H9 (cell line): ENCODE results near the gene MYO1E. TPM values are rescaled to one million over a fixed set of nuclear protein-coding genes. Genes with fewer than 3 reads are reported as not detected.

Source experiments
- DNase-seq: peaks from one replicate; pipeline ENCODE4 v3.0.0-alpha.2; 2017
- H2AFZ ChIP-seq: one replicate; pipeline ENCODE4 v1.6.1; 2013; ENCODE audit warnings: mild to moderate bottlenecking, low read length, control low read depth, moderate library complexity
- H2AK5ac ChIP-seq: 2 replicates; pipeline ENCODE4 v1.6.1; 2013; ENCODE audit warnings: low read length, control low read depth, mixed read lengths; ENCODE audit not compliant: insufficient read length
- H2BK120ac ChIP-seq: one replicate; pipeline ENCODE4 v1.6.1; 2013; ENCODE audit warnings: low read depth, mild to moderate bottlenecking, low read length, control low read depth, inconsistent platforms; ENCODE audit not compliant: poor library complexity, severe bottlenecking
- H2BK12ac ChIP-seq: 2 replicates; pipeline ENCODE4 v1.6.1; 2013; ENCODE audit warnings: low read length, control low read depth, mixed read lengths, low read depth; ENCODE audit not compliant: insufficient read length
- H2BK15ac ChIP-seq: 2 replicates; pipeline ENCODE4 v1.6.1; 2013; ENCODE audit warnings: low read depth, low read length, control low read depth
- H2BK20ac ChIP-seq: one replicate; pipeline ENCODE4 v1.6.1; 2013; ENCODE audit warnings: low read depth, mild to moderate bottlenecking, low read length, control low read depth, inconsistent platforms; ENCODE audit not compliant: poor library complexity, severe bottlenecking
- H2BK5ac ChIP-seq: 2 replicates; pipeline ENCODE4 v1.6.1; 2013; ENCODE audit warnings: low read length, control low read depth, mixed read lengths; ENCODE audit not compliant: insufficient read length
- H3K14ac ChIP-seq: 2 replicates; pipeline ENCODE4 v1.6.1; 2013; ENCODE audit warnings: low read length, control low read depth; ENCODE audit not compliant: insufficient read depth
- H3K18ac ChIP-seq: 2 replicates; pipeline ENCODE4 v1.6.1; 2013; ENCODE audit warnings: low read depth, mild to moderate bottlenecking, mixed read lengths, low read length, control low read depth; ENCODE audit not compliant: insufficient read length
- H3K23ac ChIP-seq: 2 replicates; pipeline ENCODE4 v1.6.1; 2013; ENCODE audit warnings: low read length, control low read depth, mixed read lengths, low read depth; ENCODE audit not compliant: insufficient read length
- H3K23me2 ChIP-seq: 2 replicates; pipeline ENCODE4 v1.6.1; 2013; ENCODE audit warnings: low read depth, mild to moderate bottlenecking, mixed read lengths, low read length, control low read depth; ENCODE audit not compliant: insufficient read length, poor library complexity, severe bottlenecking
- H3K27ac ChIP-seq: 2 replicates; pipeline ENCODE4 v1.5.1; 2013; ENCODE audit warnings: low read length, control low read depth, mixed read lengths, low read depth; ENCODE audit not compliant: insufficient read length
- H3K27me3 ChIP-seq: 2 replicates; pipeline ENCODE4 v1.6.1; 2013; ENCODE audit warnings: low read length, control low read depth, inconsistent platforms; ENCODE audit not compliant: insufficient read depth
- H3K4ac ChIP-seq: 2 replicates; pipeline ENCODE4 v1.6.1; 2013; ENCODE audit warnings: low read depth, mild to moderate bottlenecking, control low read depth, inconsistent platforms, low read length, moderate library complexity
- H3K4me1 ChIP-seq: 2 replicates; pipeline ENCODE4 v1.6.1; 2013; ENCODE audit warnings: low read length, control low read depth, inconsistent platforms; ENCODE audit not compliant: insufficient read depth
- H3K4me2 ChIP-seq: 2 replicates; pipeline ENCODE4 v1.6.1; 2013; ENCODE audit warnings: low read length, control low read depth, mixed read lengths; ENCODE audit not compliant: insufficient read length, insufficient read depth
- H3K56ac ChIP-seq: 2 replicates; pipeline ENCODE4 v1.6.1; 2013; ENCODE audit warnings: low read depth, mild to moderate bottlenecking, mixed read lengths, low read length, control low read depth; ENCODE audit not compliant: insufficient read length
- H3K79me1 ChIP-seq: 2 replicates; pipeline ENCODE4 v1.6.1; 2013; ENCODE audit warnings: low read depth, mild to moderate bottlenecking, moderate library complexity, low read length, control low read depth, inconsistent platforms; ENCODE audit not compliant: insufficient read depth, poor library complexity, severe bottlenecking
- H3K79me2 ChIP-seq: 2 replicates; pipeline ENCODE4 v1.6.1; 2013; ENCODE audit warnings: low read length, control low read depth, inconsistent platforms; ENCODE audit not compliant: insufficient read depth
- H3K9ac ChIP-seq: 2 replicates; pipeline ENCODE4 v1.6.1; 2013; ENCODE audit warnings: low read length, control low read depth, mixed read lengths; ENCODE audit not compliant: insufficient read length; ENCODE audit errors: extremely low read depth
- H3K9me3 ChIP-seq: one replicate; pipeline ENCODE4 v1.6.1; 2013; ENCODE audit warnings: low read depth, low read length, inconsistent platforms; ENCODE audit not compliant: control insufficient read depth
- H3T11ph ChIP-seq: one replicate; pipeline ENCODE4 v1.6.1; 2013; ENCODE audit warnings: mild to moderate bottlenecking, low read length, control low read depth, inconsistent platforms
- H4K20me1 ChIP-seq: one replicate; pipeline ENCODE4 v1.6.1; 2013; ENCODE audit not compliant: control insufficient read depth, insufficient read length, insufficient read depth
- H4K5ac ChIP-seq: 2 replicates; pipeline ENCODE4 v1.6.1; 2013; ENCODE audit warnings: low read depth, mild to moderate bottlenecking, mixed read lengths, low read length, control low read depth; ENCODE audit not compliant: insufficient read length
- H4K8ac ChIP-seq: replicated peaks from 2 replicates; pipeline ENCODE4 v1.6.1; 2013; ENCODE audit warnings: low read length, control low read depth, mixed read lengths, low read depth; ENCODE audit not compliant: insufficient read length
- H4K91ac ChIP-seq: 2 replicates; pipeline ENCODE4 v1.6.1; 2013; ENCODE audit warnings: low read depth, mild to moderate bottlenecking, moderate library complexity, mixed read lengths, low read length, control low read depth; ENCODE audit not compliant: insufficient read length
- H3K27ac Mint-ChIP-seq, 3 experiments: 2 replicates in 2 of 3; 3 replicates in 1 of 3; pipeline ENCODE4 v1.8.0; 2020 to 2021; ENCODE audit warnings: mixed read lengths in 3 of 3, mild to moderate bottlenecking in 1 of 3, moderate library complexity in 1 of 3
- H3K27me3 Mint-ChIP-seq: 2 replicates; pipeline ENCODE4 v1.8.0; 2021; ENCODE audit warnings: low read depth, mild to moderate bottlenecking, moderate library complexity, mixed read lengths
- H3K36me3 Mint-ChIP-seq, 3 experiments: 2 replicates in 2 of 3; 3 replicates in 1 of 3; pipeline ENCODE4 v1.8.0; 2020 to 2021; ENCODE audit warnings: low read depth in 3 of 3, mixed read lengths in 3 of 3; ENCODE audit not compliant: insufficient read depth in 1 of 3
- H3K4me1 Mint-ChIP-seq, 2 experiments: 2 replicates each; pipeline ENCODE4 v1.8.0; 2020; ENCODE audit warnings: mixed read lengths in 2 of 2
- H3K4me3 Mint-ChIP-seq, 2 experiments: 2 replicates in 1 of 2; 3 replicates in 1 of 2; pipeline ENCODE4 v1.8.0; 2020 to 2021; ENCODE audit warnings: mild to moderate bottlenecking in 2 of 2, mixed read lengths in 2 of 2, moderate library complexity in 1 of 2
- H3K9me3 Mint-ChIP-seq, 2 experiments: 2 replicates in 1 of 2; 3 replicates in 1 of 2; pipeline ENCODE4 v1.8.0; 2020; ENCODE audit warnings: mild to moderate bottlenecking in 2 of 2, mixed read lengths in 2 of 2, moderate library complexity in 1 of 2
- CTCF ChIP-seq: fragments of 200-600 bp; sonication (generic); conservative IDR thresholded peaks from 3 replicates; pipeline ENCODE4 v1.8.0; 2021; ENCODE audit warnings: antibody characterized with exemption, mild to moderate bottlenecking
- WGBS: extraction: QIAGEN DNeasy Blood & Tissue Kit; methylation state at CpG from one replicate; pipeline ENCODE4 v1.1.7; 2013; ENCODE audit warnings: missing lambda C conversion rate, low lambda C conversion rate, mixed read lengths; ENCODE audit not compliant: insufficient read length; ENCODE audit errors: extremely low coverage; 5-methylcytosine and 5-hydroxymethylcytosine counted together
- total RNA-seq: library from RNA; stranded (reverse); gene quantifications from 2 replicates; pipeline ENCODE4 v1.2.1, GENCODE V29; 2021

The MYO1E gene
- total RNA-seq, 1 experiment from 2014 or later: 235 TPM

GRCh38 chr15:59340325-59340724, 32.3 kb downstream of the MYO1E start:
- Histone ChIP-seq H3T11ph (no peak overlapping the region), H3K27me3 (no peaks in the 10 kb centered on the region), H4K20me1 (no peaks in the 10 kb centered on the region), H4K5ac (no peak overlapping the region), H3K9ac (no peak overlapping the region), H2AK5ac (no peak overlapping the region), H2BK20ac (no peak overlapping the region), H3K79me1 (no peaks in the 10 kb centered on the region), H3K9me3 (no peaks in the 10 kb centered on the region), H2BK12ac (no peak overlapping the region), H3K27ac (no peak overlapping the region), H3K4me1 (no peaks in the 10 kb centered on the region), H2BK120ac (no peak overlapping the region), H3K23me2 (no peaks in the 10 kb centered on the region), H2AFZ (no peak overlapping the region), H3K56ac (no peak overlapping the region), H3K4ac (no peak overlapping the region), H3K23ac (no peak overlapping the region), H4K8ac (no peak overlapping the region), H3K14ac (no peak overlapping the region), H4K91ac (no peak overlapping the region), H2BK15ac (no peak overlapping the region), H3K79me2 (0 out of 2 replicates have a peak, but pooled peaks cover 2% of the 10 kb centered on the region), H2BK5ac (no peak overlapping the region), H3K4me2 (no peak overlapping the region), H3K18ac (no peak overlapping the region)
- no CpG with 5 or more reads among the region's 5 CpGs for WGBS
- H3K9me3 Mint-ChIP-seq: peaks cover 3 to 8% of the 10 kb centered on the region in 2 experiments; a peak in 2 of 5 replicates
- H3K36me3 Mint-ChIP-seq: peaks cover 0 to 36% (median 6%) of the 10 kb centered on the region in 3 experiments; a peak in 4 of 7 replicates
- H3K27ac Mint-ChIP-seq: 0 out of 7 replicates have a peak overlapping the region, but pooled peaks of 1 of the 3 experiments have one; percentile 50
- H3K4me3 Mint-ChIP-seq: no peak overlapping the region
- no peaks in the 10 kb centered on the region for H3K27me3 Mint-ChIP-seq
- no peak for DNase-seq
- H3K4me1 Mint-ChIP-seq: peaks cover 29 to 36% of the 10 kb centered on the region in 2 experiments
- TF ChIP-seq CTCF: no peak
